GM20000 (cell line): ENCODE measurements around the gene ITGA8.

Source experiments
- DNase-seq: peaks from one replicate; pipeline ENCODE4 v3.0.0; 2012; ENCODE audit warnings: low spot score
- CTCF ChIP-seq: IDR thresholded peaks from 2 replicates; pipeline ENCODE4 v1.5.1; 2012; ENCODE audit warnings: mild to moderate bottlenecking, control low read depth; ENCODE audit errors: extremely low read depth, missing control alignments

Gene ITGA8

DNA sequence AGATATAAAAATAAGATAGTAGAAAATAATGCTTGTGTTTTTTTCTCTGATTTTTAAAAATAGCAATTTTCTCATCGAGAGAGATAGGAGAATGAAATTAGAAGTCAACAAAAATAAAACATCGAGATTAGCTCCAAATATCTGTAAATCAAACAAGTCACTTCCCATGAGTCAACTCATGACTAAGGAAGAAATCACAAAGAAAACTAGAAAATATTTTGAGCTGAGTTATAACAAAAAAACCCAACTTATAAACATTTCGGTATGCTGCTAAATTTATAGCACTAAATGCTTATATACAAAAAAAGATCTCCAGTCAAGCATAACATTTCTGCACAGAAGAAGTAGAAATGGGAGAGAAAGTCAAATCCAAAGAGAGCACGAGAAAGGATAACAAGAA, 140.1 kb downstream of the ITGA8 start:
- DNase-seq, result no peak
- TF ChIP-seq CTCF, result no peak

GRCh38 chr10:15572531-15573045, 147.1 kb downstream of the ITGA8 start:
- DNase-seq, result no peak
- no peak for TF ChIP-seq CTCF

GRCh38 chr10:15571575-15571974, 148.1 kb downstream of the ITGA8 start:
- TF ChIP-seq CTCF, result no peak
- DNase-seq, result no peak

DNA sequence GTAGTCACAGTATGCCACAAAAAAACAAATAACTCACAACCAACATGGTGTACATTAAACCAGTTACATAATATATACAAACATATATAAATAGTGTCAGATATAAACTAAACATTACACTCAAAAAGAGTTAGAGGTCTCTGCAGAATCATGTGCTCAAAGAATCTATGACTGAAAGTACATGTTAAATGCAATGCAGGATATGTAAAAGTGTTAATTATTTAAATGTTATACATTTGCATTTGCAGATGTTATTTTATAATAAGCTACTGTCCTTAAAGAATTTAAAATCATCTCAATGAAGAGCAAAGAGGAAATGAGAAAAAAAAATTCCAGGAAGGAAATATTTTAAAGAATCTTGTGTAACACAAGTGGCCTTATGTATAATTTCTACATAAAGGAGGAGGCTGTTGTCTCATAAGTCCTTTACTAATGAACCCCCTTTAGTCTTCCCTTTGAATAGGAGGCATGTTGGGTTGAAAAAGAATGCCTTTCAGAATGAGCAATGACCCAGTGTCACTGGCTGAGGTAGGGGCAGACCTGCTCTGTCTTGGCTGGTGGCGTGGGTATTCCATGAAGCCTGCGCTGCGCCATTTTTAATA, 148.9 kb downstream of the ITGA8 start:
- no peak for DNase-seq
- no peak for TF ChIP-seq CTCF

DNA sequence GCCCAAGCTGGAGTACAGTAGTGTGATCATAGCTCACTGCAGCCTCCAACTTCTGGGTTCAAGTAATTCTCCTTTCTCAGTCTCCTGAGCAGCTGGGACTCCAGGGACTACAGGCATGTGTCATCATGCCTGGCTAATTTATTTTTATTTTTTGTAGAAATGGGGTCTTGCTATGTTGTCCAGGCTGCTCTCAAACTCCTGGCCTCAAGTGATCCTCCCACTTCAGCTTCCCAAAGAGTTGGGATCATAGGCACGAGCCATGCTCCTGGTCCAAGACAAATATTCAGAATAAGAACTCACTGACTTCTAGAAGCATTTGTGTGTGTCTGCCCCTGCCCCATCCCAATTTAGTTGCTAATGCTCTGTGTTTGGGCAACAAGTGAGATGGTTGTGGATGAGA, 151.8 kb downstream of the ITGA8 start:
- DNase-seq, result no peak
- TF ChIP-seq CTCF, result no peak

DNA sequence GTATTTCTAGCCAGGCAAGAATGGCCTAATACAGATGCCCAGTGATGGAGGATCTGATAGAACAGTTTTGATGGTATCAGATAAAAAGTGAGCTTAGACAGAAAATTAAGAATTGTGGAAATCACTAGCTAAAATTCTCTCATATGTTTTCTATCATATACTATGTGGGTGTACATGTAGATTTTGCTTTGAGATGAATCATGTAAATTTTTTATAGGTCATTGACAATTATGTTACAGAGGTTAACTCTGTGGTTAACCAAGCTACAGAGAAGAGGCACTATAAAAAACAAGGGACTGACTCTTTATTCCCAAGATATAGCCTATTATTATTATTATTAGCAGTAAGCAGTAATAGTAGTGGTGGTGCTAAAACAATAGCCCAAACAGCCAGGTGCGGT, 156.5 kb downstream of the ITGA8 start:
- no peak for DNase-seq
- no peak for TF ChIP-seq CTCF

DNA sequence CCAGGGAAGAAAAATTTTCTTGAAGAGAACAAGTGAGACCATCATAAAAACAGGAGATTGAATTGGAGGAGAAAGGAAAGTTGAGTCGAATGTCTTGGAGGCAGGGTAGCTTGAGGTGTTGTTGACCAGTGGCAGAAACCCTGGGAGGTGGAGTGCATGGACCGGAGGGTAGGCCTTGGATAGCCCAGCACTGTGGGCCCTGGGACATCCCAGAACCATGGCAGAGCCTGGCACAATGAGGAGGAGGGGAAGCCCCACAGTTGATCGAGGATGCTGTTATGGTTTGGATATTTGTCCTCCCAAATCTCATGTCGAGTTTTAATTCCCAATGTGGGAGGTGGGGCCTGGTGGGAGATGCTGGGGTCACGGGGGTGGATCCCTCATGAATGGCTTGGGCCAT, 157.1 kb downstream of the ITGA8 start:
- DNase-seq, result no peak
- TF ChIP-seq CTCF, result no peak
